ENCODE data around the gene HAND2.

HAND2 gene

DNA sequence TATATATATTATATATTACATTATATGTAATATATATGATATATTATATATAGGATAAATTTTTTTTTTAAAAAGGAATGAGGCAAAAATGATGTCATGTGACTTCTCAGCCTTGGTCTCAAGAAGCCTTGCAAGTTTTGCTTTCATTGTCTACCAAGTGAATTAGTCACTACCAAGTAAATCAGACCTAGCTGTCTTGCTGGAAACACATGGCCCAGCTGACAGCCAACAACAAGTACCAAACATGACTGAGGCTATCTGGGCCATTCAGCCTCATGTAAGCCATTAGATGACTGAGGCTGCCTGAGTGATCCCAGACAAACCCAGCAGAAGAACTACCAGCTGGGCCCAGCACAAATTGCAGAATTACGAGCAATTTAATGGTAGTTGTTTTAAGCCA lies 44.9 kb downstream of the HAND2 start:
- H3K36me3 ChIP-seq (ENCODE audit: insufficient read depth, low read length): no peaks in the 10 kb centered on the region
- H3K4me3 ChIP-seq (ENCODE audit: low read length): no peak overlapping the region
- H3K4me1 ChIP-seq (ENCODE audit: insufficient read depth, low read length): no peaks in the 10 kb centered on the region
- H2AFZ ChIP-seq (ENCODE audit: low read depth, low read length): no peak overlapping the region
- H3K27me3 ChIP-seq (ENCODE audit: insufficient read depth, low read length): no peaks in the 10 kb centered on the region
- no peaks in the 10 kb centered on the region for H3K9me3 ChIP-seq (ENCODE audit: low read length)

- Histone ChIP-seq H3K9me3 (ENCODE audit: low read length) (no peaks in the 10 kb centered on the region), H3K27me3 (ENCODE audit: insufficient read depth, low read length) (no peaks in the 10 kb centered on the region), H3K4me1 (ENCODE audit: insufficient read depth, low read length) (no peaks in the 10 kb centered on the region), H3K36me3 (ENCODE audit: insufficient read depth, low read length) (no peaks in the 10 kb centered on the region), H2AFZ (ENCODE audit: low read depth, low read length) (no peak overlapping the region), H3K4me3 (ENCODE audit: low read length) (no peak overlapping the region)
Observed at GRCh38 chr4:173482330-173482931, 47.6 kb downstream of the HAND2 start.

DNA sequence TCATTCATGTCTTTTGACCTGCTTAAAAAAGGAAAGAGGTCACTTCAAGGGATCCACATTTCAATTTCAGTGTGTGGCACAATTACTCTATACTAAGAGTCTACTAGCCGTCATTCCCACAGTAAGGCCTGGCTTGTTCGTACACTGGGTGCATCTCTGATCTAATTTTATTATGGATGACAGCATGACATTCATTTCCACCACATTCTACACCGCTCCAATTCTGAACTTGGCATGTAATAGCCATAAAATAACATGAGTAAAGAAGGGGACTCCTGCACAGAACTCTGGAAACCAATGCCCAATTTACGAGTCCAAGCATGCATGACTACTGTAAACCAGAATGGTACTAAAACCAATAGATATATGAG lies 51.1 kb downstream of the HAND2 start:
- Histone ChIP-seq H3K4me1 (ENCODE audit: insufficient read depth, low read length) (no peaks in the 10 kb centered on the region), H3K27me3 (ENCODE audit: insufficient read depth, low read length) (no peaks in the 10 kb centered on the region), H3K4me3 (ENCODE audit: low read length) (no peak overlapping the region), H3K36me3 (ENCODE audit: insufficient read depth, low read length) (no peaks in the 10 kb centered on the region), H2AFZ (ENCODE audit: low read depth, low read length) (no peak overlapping the region), H3K9me3 (ENCODE audit: low read length) (no peaks in the 10 kb centered on the region)

GRCh38 chr4:173478201-173478912 lies 51.7 kb downstream of the HAND2 start:
- no peaks in the 10 kb centered on the region for H3K27me3 ChIP-seq (ENCODE audit: insufficient read depth, low read length)
- H3K9me3 ChIP-seq (ENCODE audit: low read length): no peaks in the 10 kb centered on the region
- no peaks in the 10 kb centered on the region for H3K4me1 ChIP-seq (ENCODE audit: insufficient read depth, low read length)
- no peak overlapping the region for H3K4me3 ChIP-seq (ENCODE audit: low read length)
- no peak overlapping the region for H2AFZ ChIP-seq (ENCODE audit: low read depth, low read length)
- no peaks in the 10 kb centered on the region for H3K36me3 ChIP-seq (ENCODE audit: insufficient read depth, low read length)

- Histone ChIP-seq H3K27me3 (ENCODE audit: insufficient read depth, low read length) (no peaks in the 10 kb centered on the region), H3K9me3 (ENCODE audit: low read length) (no peaks in the 10 kb centered on the region), H3K4me1 (ENCODE audit: insufficient read depth, low read length) (no peaks in the 10 kb centered on the region), H3K36me3 (ENCODE audit: insufficient read depth, low read length) (no peaks in the 10 kb centered on the region), H3K4me3 (ENCODE audit: low read length) (no peak overlapping the region), H2AFZ (ENCODE audit: low read depth, low read length) (no peak overlapping the region)
Observed at GRCh38 chr4:173477016-173477415, 53.0 kb downstream of the HAND2 start.
